Liver (tissue), 9 donors: ENCODE data around the gene BPTF. TPM values are rescaled to one million over a fixed set of nuclear protein-coding genes. Genes with fewer than 3 reads are reported as not detected.
"Not testable (repeated sequence)": the region's sequence is repeated elsewhere in the genome, so short reads cannot be mapped to it uniquely, and the experiment has no call there.

Experiments used
- DNase-seq: peaks from one replicate; pipeline ENCODE4 v3.0.0-alpha.2; 2017; ENCODE audit warnings: low spot score
- H3K27ac ChIP-seq, 2 donors: one replicate each; pipeline ENCODE4 v1.7.0; 2013; ENCODE audit warnings: inconsistent platforms in 2 of 2, low read length in 2 of 2, control low read depth in 1 of 2, low read depth in 1 of 2, mild to moderate bottlenecking in 1 of 2
- H3K27me3 ChIP-seq, 4 donors: one replicate each; pipeline versions ENCODE4 v1.6.1 to v1.7.0; 2013; ENCODE audit warnings: low read length in 3 of 4, inconsistent platforms in 1 of 4, mild to moderate bottlenecking in 1 of 4, moderate library complexity in 1 of 4; ENCODE audit not compliant: control insufficient read depth in 4 of 4, insufficient read depth in 4 of 4
- H3K36me3 ChIP-seq, 4 donors: one replicate each; pipeline versions ENCODE4 v1.6.1 to v1.7.0; 2013; ENCODE audit warnings: low read length in 3 of 4, mild to moderate bottlenecking in 3 of 4, low read depth in 1 of 4, moderate library complexity in 1 of 4; ENCODE audit not compliant: control insufficient read depth in 4 of 4, insufficient read depth in 3 of 4
- H3K4me1 ChIP-seq, 4 donors: one replicate each; pipeline versions ENCODE4 v1.6.1 to v1.7.0; 2013; ENCODE audit warnings: low read length in 3 of 4, mild to moderate bottlenecking in 3 of 4, moderate library complexity in 1 of 4; ENCODE audit not compliant: control insufficient read depth in 4 of 4, insufficient read depth in 4 of 4
- H3K4me3 ChIP-seq, 3 donors: one replicate each; pipeline versions ENCODE4 v1.6.1 to v1.7.0; 2013; ENCODE audit warnings: low read length in 3 of 3, control low read depth in 1 of 3, low read depth in 1 of 3, mild to moderate bottlenecking in 1 of 3
- H3K9ac ChIP-seq, 2 donors: one replicate each; pipeline ENCODE4 v1.7.0; 2013; ENCODE audit warnings: low read length in 2 of 2, mild to moderate bottlenecking in 2 of 2, moderate library complexity in 2 of 2, control low read depth in 1 of 2, low read depth in 1 of 2
- H3K9me3 ChIP-seq, 4 donors: one replicate each; pipeline versions ENCODE4 v1.6.1 to v1.7.0; 2013; ENCODE audit warnings: low read length in 3 of 4; ENCODE audit not compliant: control insufficient read depth in 4 of 4
- CTCF ChIP-seq: fragments of 150-350 bp; IDR thresholded peaks from 2 replicates; pipeline ENCODE4 v1.5.1; 2017; ENCODE audit warnings: improper control_type of control experiment, low read depth, low read length; ENCODE audit not compliant: missing input control
- EGR1 ChIP-seq, 2 donors: IDR thresholded peaks; 2 replicates each; pipeline ENCODE4 v1.6.1; 2016 to 2018; ENCODE audit warnings: antibody characterized with exemption in 2 of 2, low read depth in 2 of 2
- FOXA2 ChIP-seq: IDR thresholded peaks from 2 replicates; pipeline ENCODE4 v1.6.1; 2016; ENCODE audit warnings: antibody characterized with exemption
- GABPA ChIP-seq, 2 donors: IDR thresholded peaks in 1 of 2; conservative IDR thresholded peaks in 1 of 2; 2 replicates each; pipeline ENCODE4 v1.6.1; 2016; ENCODE audit warnings: antibody characterized with exemption in 2 of 2, mild to moderate bottlenecking in 1 of 2, moderate library complexity in 1 of 2
- HNF4A ChIP-seq, 2 donors: conservative IDR thresholded peaks; 2 replicates each; pipeline ENCODE4 v1.6.1; 2016; ENCODE audit warnings: antibody characterized with exemption in 2 of 2, mild to moderate bottlenecking in 2 of 2
- RAD21 ChIP-seq, 2 donors: IDR thresholded peaks; 2 replicates each; pipeline ENCODE4 v1.6.1; 2016; ENCODE audit warnings: antibody characterized with exemption in 2 of 2, mild to moderate bottlenecking in 2 of 2
- RXRA ChIP-seq, 2 donors: IDR thresholded peaks; 2 replicates each; pipeline ENCODE4 v1.6.1; 2017 to 2018; ENCODE audit warnings: antibody characterized with exemption in 2 of 2, mild to moderate bottlenecking in 1 of 2
- SP1 ChIP-seq: IDR thresholded peaks from 2 replicates; pipeline ENCODE4 v1.6.1; 2018; ENCODE audit warnings: antibody characterized with exemption, mild to moderate bottlenecking
- TAF1 ChIP-seq: conservative IDR thresholded peaks from 2 replicates; pipeline ENCODE4 v1.6.1; 2016; ENCODE audit warnings: antibody characterized with exemption, mild to moderate bottlenecking
- YY1 ChIP-seq: IDR thresholded peaks from 2 replicates; pipeline ENCODE4 v1.6.1; 2016; ENCODE audit warnings: antibody characterized with exemption, mild to moderate bottlenecking
- WGBS: extraction: QIAGEN DNeasy Blood & Tissue Kit; methylation state at CpG from one replicate; pipeline ENCODE4 v1.1.7; 2013; 5-methylcytosine and 5-hydroxymethylcytosine counted together
- polyA plus RNA-seq, 2 donors: library from polyadenylated mRNA; stranded (reverse) in 1 of 2; unstranded in 1 of 2; fragments of 200-250 nt in 1 of 2; fragments of >200 nt in 1 of 2; fragmentation: Nextera tagmentation in 1 of 2; extraction: Ambion mirVana in 1 of 2; gene quantifications; one replicate each; pipeline versions ENCODE4 v1.2.1 to v1.2.3, GENCODE V29; 2013 to 2015
- total RNA-seq, 2 donors: library from RNA; depleted of rRNA; stranded (reverse); fragments of >200 nt; gene quantifications; one replicate each; pipeline ENCODE4 v1.2.3, GENCODE V29; 2014
- TF ChIP-seq, protein P1 (sequence below): IDR thresholded peaks from 2 replicates; pipeline ENCODE4 v1.6.1; 2016; ENCODE audit warnings: antibody characterized with exemption, mild to moderate bottlenecking
- TF ChIP-seq, protein P2 (sequence below): IDR thresholded peaks from 2 replicates; pipeline ENCODE4 v1.6.1; 2016; ENCODE audit warnings: antibody characterized with exemption
- donor health status: healthy.
- donor health status: healthy.
- donor health status: healthy.
- donor health status: healthy.
- donor health status: healthy.

Gene BPTF
- total and polyA plus RNA-seq, 4 donors: 8.1 to 51.7 (median 29.5) TPM

GRCh38 chr17:68020791-68021190, 195.5 kb downstream of the BPTF start:
- not testable (repeated sequence) for DNase-seq, H3K27me3 ChIP-seq, H3K9me3 ChIP-seq, H3K36me3 ChIP-seq
- H3K4me3 ChIP-seq: peak overlapping the region; percentile 64 to 69 (median 69)
- H3K27ac ChIP-seq: peak overlapping the region; percentile 73 to 96
- H3K4me1 ChIP-seq: peaks cover 0 to 13% (median 7%) of the 10 kb centered on the region in 4 donors
- 58% methylated on average over 13 of the region's 13 CpGs for WGBS
- H3K9ac ChIP-seq: peak overlapping the region; percentile 73 to 88
- peak in 1 of 2 donors; percentile 2 for TF ChIP-seq RXRA (IDR thresholded peaks at IDR 0.05)

DNA sequence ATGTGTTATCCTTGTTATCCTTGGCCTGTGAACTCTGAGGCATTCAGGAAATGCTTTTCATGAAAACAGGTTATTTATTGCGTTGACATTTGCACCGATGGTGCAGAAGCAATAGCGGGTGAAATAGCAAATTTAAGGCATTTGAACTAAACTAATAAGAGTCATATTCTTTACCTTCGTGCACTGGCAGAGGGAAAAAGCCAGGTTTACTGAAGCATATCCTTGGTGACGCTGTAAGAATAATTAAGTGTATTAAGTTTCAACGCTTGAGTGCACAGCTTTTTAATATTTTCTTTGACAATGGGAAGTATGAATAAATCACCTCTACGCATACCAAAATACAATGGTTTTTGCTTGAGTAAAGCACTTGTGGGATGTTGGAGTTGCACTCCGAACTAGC, 196.7 kb downstream of the BPTF start:
- Histone ChIP-seq H3K9me3 (no peaks in the 10 kb centered on the region), H3K9ac (no peak overlapping the region), H3K4me1 (peaks cover 0 to 8% (median 5%) of the 10 kb centered on the region in 4 donors), H3K27ac (no peak overlapping the region), H3K27me3 (no peaks in the 10 kb centered on the region), H3K4me3 (no peak overlapping the region), H3K36me3 (no peaks in the 10 kb centered on the region)
- no peak for DNase-seq
- 95% methylated on average over 8 of the region's 8 CpGs for WGBS
- TF ChIP-seq HNF4A (conservative IDR thresholded peaks at IDR 0.05): no peak
- no peak for TF ChIP-seq FOXA2
- TF ChIP-seq EGR1 (IDR thresholded peaks at IDR 0.05; ENCODE audit: low read depth in 2 of 2): no peak
- TF ChIP-seq TAF1: no peak
- TF ChIP-seq GABPA (IDR thresholded peaks at IDR 0.05 in 1 of 2, conservative IDR thresholded peaks at IDR 0.05 in 1 of 2): no peak
- TF ChIP-seq RAD21 (IDR thresholded peaks at IDR 0.05): no peak
- TF ChIP-seq YY1: no peak
- no peak for TF ChIP-seq CTCF
- no peak for TF ChIP-seq SP1

- H3K27me3 ChIP-seq, H3K4me3 ChIP-seq, H3K9me3 ChIP-seq, DNase-seq, H3K36me3 ChIP-seq, H3K4me1 ChIP-seq, H3K9ac ChIP-seq, H3K27ac ChIP-seq: not testable (repeated sequence)
- WGBS: 97% methylated on average over 15 of the region's 15 CpGs
Observed at GRCh38 chr17:68022547-68022946, 197.2 kb downstream of the BPTF start.

GRCh38 chr17:68029512-68030215, 204.4 kb downstream of the BPTF start:
- Histone ChIP-seq H3K4me1 (peaks cover 2 to 11% (median 5%) of the 10 kb centered on the region in 4 donors), H3K27ac (peak overlapping the region; percentile 52 to 57), H3K27me3 (no peaks in the 10 kb centered on the region), H3K9ac (no peak overlapping the region), H3K4me3 (no peak overlapping the region), H3K9me3 (no peaks in the 10 kb centered on the region), H3K36me3 (no peaks in the 10 kb centered on the region)
- peak; percentile 38 for DNase-seq
- WGBS: 39% methylated on average over 8 of the region's 8 CpGs
- TF ChIP-seq HNF4A (conservative IDR thresholded peaks at IDR 0.05): peak; percentile 75 to 85
- peak; percentile 96 for TF ChIP-seq SP1
- TF ChIP-seq RAD21 (IDR thresholded peaks at IDR 0.05): peak; percentile 15 to 31
- TF ChIP-seq, protein P1, sequence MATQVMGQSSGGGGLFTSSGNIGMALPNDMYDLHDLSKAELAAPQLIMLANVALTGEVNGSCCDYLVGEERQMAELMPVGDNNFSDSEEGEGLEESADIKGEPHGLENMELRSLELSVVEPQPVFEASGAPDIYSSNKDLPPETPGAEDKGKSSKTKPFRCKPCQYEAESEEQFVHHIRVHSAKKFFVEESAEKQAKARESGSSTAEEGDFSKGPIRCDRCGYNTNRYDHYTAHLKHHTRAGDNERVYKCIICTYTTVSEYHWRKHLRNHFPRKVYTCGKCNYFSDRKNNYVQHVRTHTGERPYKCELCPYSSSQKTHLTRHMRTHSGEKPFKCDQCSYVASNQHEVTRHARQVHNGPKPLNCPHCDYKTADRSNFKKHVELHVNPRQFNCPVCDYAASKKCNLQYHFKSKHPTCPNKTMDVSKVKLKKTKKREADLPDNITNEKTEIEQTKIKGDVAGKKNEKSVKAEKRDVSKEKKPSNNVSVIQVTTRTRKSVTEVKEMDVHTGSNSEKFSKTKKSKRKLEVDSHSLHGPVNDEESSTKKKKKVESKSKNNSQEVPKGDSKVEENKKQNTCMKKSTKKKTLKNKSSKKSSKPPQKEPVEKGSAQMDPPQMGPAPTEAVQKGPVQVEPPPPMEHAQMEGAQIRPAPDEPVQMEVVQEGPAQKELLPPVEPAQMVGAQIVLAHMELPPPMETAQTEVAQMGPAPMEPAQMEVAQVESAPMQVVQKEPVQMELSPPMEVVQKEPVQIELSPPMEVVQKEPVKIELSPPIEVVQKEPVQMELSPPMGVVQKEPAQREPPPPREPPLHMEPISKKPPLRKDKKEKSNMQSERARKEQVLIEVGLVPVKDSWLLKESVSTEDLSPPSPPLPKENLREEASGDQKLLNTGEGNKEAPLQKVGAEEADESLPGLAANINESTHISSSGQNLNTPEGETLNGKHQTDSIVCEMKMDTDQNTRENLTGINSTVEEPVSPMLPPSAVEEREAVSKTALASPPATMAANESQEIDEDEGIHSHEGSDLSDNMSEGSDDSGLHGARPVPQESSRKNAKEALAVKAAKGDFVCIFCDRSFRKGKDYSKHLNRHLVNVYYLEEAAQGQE: peak; percentile 87
- TF ChIP-seq EGR1 (IDR thresholded peaks at IDR 0.05; ENCODE audit: low read depth in 2 of 2): peak in 1 of 2 donors; percentile 72
- TF ChIP-seq CTCF: no peak
- peak; percentile 93 for TF ChIP-seq YY1
- TF ChIP-seq FOXA2: peak; percentile 99
- TF ChIP-seq, protein P2, sequence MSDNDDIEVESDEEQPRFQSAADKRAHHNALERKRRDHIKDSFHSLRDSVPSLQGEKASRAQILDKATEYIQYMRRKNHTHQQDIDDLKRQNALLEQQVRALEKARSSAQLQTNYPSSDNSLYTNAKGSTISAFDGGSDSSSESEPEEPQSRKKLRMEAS: peak; percentile 83
